Colonic mucosa (tissue), 4 donors: Measurements from ENCODE around the gene ALG1L2. TPM values are rescaled to one million over a fixed set of nuclear protein-coding genes. Genes with fewer than 3 reads are reported as not detected.
"Not testable (repeated sequence)": the region's sequence is repeated elsewhere in the genome, so short reads cannot be mapped to it uniquely, and the experiment has no call there.

Source experiments
- DNase-seq: peaks from one replicate; pipeline ENCODE4 v3.0.0-alpha.2; 2020
- H3K27ac ChIP-seq: fragments of 200-600 bp; one replicate; pipeline ENCODE4 v1.8.0; 2021
- H3K27me3 ChIP-seq: fragments of 200-600 bp; one replicate; pipeline ENCODE4 v1.8.0; 2021
- H3K36me3 ChIP-seq: fragments of 200-600 bp; one replicate; pipeline ENCODE4 v1.8.0; 2021
- H3K4me1 ChIP-seq: fragments of 200-600 bp; one replicate; pipeline ENCODE4 v1.8.0; 2021; ENCODE audit warnings: mild to moderate bottlenecking
- H3K4me3 ChIP-seq: fragments of 200-600 bp; one replicate; pipeline ENCODE4 v1.8.0; 2021
- H3K9ac ChIP-seq, 2 donors: one replicate each; pipeline ENCODE4 v1.7.0; 2013; ENCODE audit warnings: control low read depth in 2 of 2, low read depth in 2 of 2, low read length in 2 of 2
- H3K9me3 ChIP-seq: fragments of 200-600 bp; one replicate; pipeline ENCODE4 v1.8.0; 2021
- CTCF ChIP-seq: fragments of 200-600 bp; IDR thresholded peaks from one replicate; pipeline ENCODE4 v1.8.0; 2022; ENCODE audit warnings: antibody characterized with exemption, mild to moderate bottlenecking
- intact Hi-C: fragments of 100-400 bp; cut with DNase I; formaldehyde crosslinking; loops from one replicate; pipeline ENCODE4 v1.14.1; 2022
- total RNA-seq, 2 donors: library from RNA; stranded (reverse); fragmentation: NEBNext Ultra II Directional in 1 of 2; extraction: Animal tissue kit (Norgen Biotek cat#: 25700) in 1 of 2; gene quantifications; one replicate each; pipeline ENCODE4 v1.2.1, GENCODE V29; 2021
- donor health status: healthy.
- donor health status: DM: no; HTN: no; CAD: no.
- donor health status: DM: no; HTN: no; CAD: no.

The ALG1L2 gene
- total RNA-seq, 2 donors from 2014 or later, result 1.6 TPM; not detected in 1

GRCh38 chr3:130058716-130059115 is 22.9 kb upstream of the ALG1L2 start:
- intact Hi-C loops, H3K36me3 ChIP-seq, H3K4me1 ChIP-seq, H3K27me3 ChIP-seq, H3K4me3 ChIP-seq, H3K9ac ChIP-seq, H3K9me3 ChIP-seq, DNase-seq, H3K27ac ChIP-seq: not testable (repeated sequence)

GRCh38 chr3:130059162-130059561 is 22.5 kb upstream of the ALG1L2 start:
- H3K27ac ChIP-seq, H3K9me3 ChIP-seq, H3K36me3 ChIP-seq, H3K9ac ChIP-seq, intact Hi-C loops, H3K4me1 ChIP-seq, H3K27me3 ChIP-seq, H3K4me3 ChIP-seq, DNase-seq: not testable (repeated sequence)

DNA sequence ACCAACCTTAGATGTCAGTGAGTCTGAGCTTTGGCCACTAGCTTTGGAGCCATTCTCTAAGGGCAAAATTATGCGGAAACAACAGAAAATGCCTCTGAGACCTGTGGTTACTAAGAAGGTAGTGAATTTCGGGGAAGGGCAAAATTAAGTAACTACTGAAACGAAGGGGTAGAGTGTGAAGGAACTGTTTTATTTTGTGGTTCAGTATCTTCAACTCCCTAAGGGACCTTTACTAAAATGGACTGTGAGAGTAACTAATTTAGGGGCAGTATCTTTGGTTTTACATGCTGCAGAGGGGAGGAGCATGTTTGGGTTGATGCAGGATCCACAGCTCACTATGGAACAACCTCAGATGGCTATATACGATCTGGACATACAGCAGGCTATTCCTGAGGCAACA is 8.0 kb upstream of the ALG1L2 start:
- Histone ChIP-seq H3K4me1 (no peaks in the 10 kb centered on the region), H3K9me3 (no peaks in the 10 kb centered on the region), H3K9ac (no peak overlapping the region), H3K36me3 (no peaks in the 10 kb centered on the region), H3K27ac (no peak overlapping the region), H3K4me3 (no peak overlapping the region), H3K27me3 (no peaks in the 10 kb centered on the region)
- intact Hi-C loops, result no loop called here
- TF ChIP-seq CTCF, result no peak
- DNase-seq, result no peak

GRCh38 chr3:130077636-130078035 is 4.0 kb upstream of the ALG1L2 start:
- Histone ChIP-seq H3K9me3 (no peaks in the 10 kb centered on the region), H3K27me3 (no peaks in the 10 kb centered on the region), H3K36me3 (no peaks in the 10 kb centered on the region), H3K4me1 (no peaks in the 10 kb centered on the region), H3K4me3 (no peak overlapping the region), H3K27ac (no peak overlapping the region), H3K9ac (no peak overlapping the region)
- intact Hi-C loops, result no loop called here
- TF ChIP-seq CTCF, result no peak
- DNase-seq, result no peak

- DNase-seq, H3K36me3 ChIP-seq, intact Hi-C loops, H3K4me1 ChIP-seq, H3K27ac ChIP-seq, H3K9me3 ChIP-seq, H3K9ac ChIP-seq, H3K27me3 ChIP-seq, H3K4me3 ChIP-seq: not testable (repeated sequence)
Observed at GRCh38 chr3:130083363-130084090, 1.9 kb downstream of the ALG1L2 start.

DNA sequence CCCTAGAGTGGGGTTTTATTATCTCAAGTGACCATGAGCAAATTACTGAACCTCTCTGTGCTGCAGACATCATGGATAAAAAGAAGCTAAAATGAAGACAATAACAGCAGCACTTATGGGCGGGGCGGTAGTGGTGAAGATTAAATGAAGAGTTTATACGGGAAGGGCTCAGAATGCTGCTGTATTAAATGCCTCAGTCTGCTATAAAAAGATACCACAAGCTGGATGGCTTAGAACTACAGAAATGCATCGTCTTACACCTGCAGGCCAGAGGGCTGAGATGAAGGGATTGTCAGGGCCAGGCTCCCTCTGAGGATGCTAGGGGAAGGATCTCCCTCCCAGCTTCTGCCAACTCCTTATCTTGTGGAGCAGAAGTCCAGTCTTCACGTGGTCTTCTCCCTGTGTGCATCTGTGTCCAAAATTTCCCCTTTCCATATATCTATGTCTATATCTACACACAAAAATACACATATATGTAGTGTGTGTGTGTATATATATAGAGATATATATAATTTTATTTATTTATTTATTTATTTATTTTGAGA is 2.9 kb downstream of the ALG1L2 start:
- no peaks in the 10 kb centered on the region for H3K27me3 ChIP-seq
- no peak for TF ChIP-seq CTCF
- intact Hi-C loops, result no loop called here
- no peaks in the 10 kb centered on the region for H3K36me3 ChIP-seq
- H3K9ac ChIP-seq, result no peak overlapping the region
- H3K4me1 ChIP-seq, result no peaks in the 10 kb centered on the region
- DNase-seq, result no peak
- H3K4me3 ChIP-seq, result no peak overlapping the region
- no peaks in the 10 kb centered on the region for H3K9me3 ChIP-seq
- H3K27ac ChIP-seq, result no peak overlapping the region

GRCh38 chr3:130085881-130086280 is 4.2 kb downstream of the ALG1L2 start:
- H3K36me3 ChIP-seq, result no peaks in the 10 kb centered on the region
- no peak for DNase-seq
- no peak overlapping the region for H3K4me3 ChIP-seq
- TF ChIP-seq CTCF, result no peak
- no peaks in the 10 kb centered on the region for H3K27me3 ChIP-seq
- H3K4me1 ChIP-seq, result no peaks in the 10 kb centered on the region
- intact Hi-C loops, result no loop called here
- no peak overlapping the region for H3K27ac ChIP-seq
- H3K9ac ChIP-seq, result no peak overlapping the region
- no peaks in the 10 kb centered on the region for H3K9me3 ChIP-seq

- H3K4me1 ChIP-seq, H3K27me3 ChIP-seq, H3K27ac ChIP-seq, H3K4me3 ChIP-seq, DNase-seq, H3K36me3 ChIP-seq, H3K9me3 ChIP-seq, intact Hi-C loops, H3K9ac ChIP-seq: not testable (repeated sequence)
Observed at GRCh38 chr3:130086628-130087027, 5.0 kb downstream of the ALG1L2 start.
